Liver (tissue), 9 donors: Measurements from ENCODE around the gene OPTN. TPM values are rescaled to one million over a fixed set of nuclear protein-coding genes. Genes with fewer than 3 reads are reported as not detected.

Source experiments
- DNase-seq: peaks from one replicate; pipeline ENCODE4 v3.0.0-alpha.2; 2017; ENCODE audit warnings: low spot score
- H3K27ac ChIP-seq, 2 donors: one replicate each; pipeline ENCODE4 v1.7.0; 2013; ENCODE audit warnings: inconsistent platforms in 2 of 2, low read length in 2 of 2, control low read depth in 1 of 2, low read depth in 1 of 2, mild to moderate bottlenecking in 1 of 2
- H3K27me3 ChIP-seq, 4 donors: one replicate each; pipeline versions ENCODE4 v1.6.1 to v1.7.0; 2013; ENCODE audit warnings: low read length in 3 of 4, inconsistent platforms in 1 of 4, mild to moderate bottlenecking in 1 of 4, moderate library complexity in 1 of 4; ENCODE audit not compliant: control insufficient read depth in 4 of 4, insufficient read depth in 4 of 4
- H3K36me3 ChIP-seq, 4 donors: one replicate each; pipeline versions ENCODE4 v1.6.1 to v1.7.0; 2013; ENCODE audit warnings: low read length in 3 of 4, mild to moderate bottlenecking in 3 of 4, low read depth in 1 of 4, moderate library complexity in 1 of 4; ENCODE audit not compliant: control insufficient read depth in 4 of 4, insufficient read depth in 3 of 4
- H3K4me1 ChIP-seq, 4 donors: one replicate each; pipeline versions ENCODE4 v1.6.1 to v1.7.0; 2013; ENCODE audit warnings: low read length in 3 of 4, mild to moderate bottlenecking in 3 of 4, moderate library complexity in 1 of 4; ENCODE audit not compliant: control insufficient read depth in 4 of 4, insufficient read depth in 4 of 4
- H3K4me3 ChIP-seq, 3 donors: one replicate each; pipeline versions ENCODE4 v1.6.1 to v1.7.0; 2013; ENCODE audit warnings: low read length in 3 of 3, control low read depth in 1 of 3, low read depth in 1 of 3, mild to moderate bottlenecking in 1 of 3
- H3K9ac ChIP-seq, 2 donors: one replicate each; pipeline ENCODE4 v1.7.0; 2013; ENCODE audit warnings: low read length in 2 of 2, mild to moderate bottlenecking in 2 of 2, moderate library complexity in 2 of 2, control low read depth in 1 of 2, low read depth in 1 of 2
- H3K9me3 ChIP-seq, 4 donors: one replicate each; pipeline versions ENCODE4 v1.6.1 to v1.7.0; 2013; ENCODE audit warnings: low read length in 3 of 4; ENCODE audit not compliant: control insufficient read depth in 4 of 4
- ATF3 ChIP-seq: IDR thresholded peaks from 2 replicates; pipeline ENCODE4 v1.6.1; 2016; ENCODE audit warnings: antibody characterized with exemption
- CTCF ChIP-seq: fragments of 150-350 bp; IDR thresholded peaks from 2 replicates; pipeline ENCODE4 v1.5.1; 2017; ENCODE audit warnings: improper control_type of control experiment, low read depth, low read length; ENCODE audit not compliant: missing input control
- EGR1 ChIP-seq, 2 donors: IDR thresholded peaks; 2 replicates each; pipeline ENCODE4 v1.6.1; 2016 to 2018; ENCODE audit warnings: antibody characterized with exemption in 2 of 2, low read depth in 2 of 2
- FOXA1 ChIP-seq: IDR thresholded peaks from 2 replicates; pipeline ENCODE4 v1.6.1; 2016; ENCODE audit warnings: antibody characterized with exemption
- HNF4G ChIP-seq: IDR thresholded peaks from 2 replicates; pipeline ENCODE4 v1.6.1; 2016; ENCODE audit warnings: antibody characterized with exemption
- JUND ChIP-seq, 2 donors: IDR thresholded peaks; 2 replicates each; pipeline ENCODE4 v1.6.1; 2016; ENCODE audit warnings: antibody characterized with exemption in 2 of 2
- MAX ChIP-seq: IDR thresholded peaks from 2 replicates; pipeline ENCODE4 v1.6.1; 2016; ENCODE audit warnings: antibody characterized with exemption
- NR2F2 ChIP-seq: IDR thresholded peaks from 2 replicates; pipeline ENCODE4 v1.6.1; 2016; ENCODE audit warnings: antibody characterized with exemption
- RAD21 ChIP-seq, 2 donors: IDR thresholded peaks; 2 replicates each; pipeline ENCODE4 v1.6.1; 2016; ENCODE audit warnings: antibody characterized with exemption in 2 of 2, mild to moderate bottlenecking in 2 of 2
- REST ChIP-seq: IDR thresholded peaks from 2 replicates; pipeline ENCODE4 v1.6.1; 2016; ENCODE audit warnings: antibody characterized with exemption, mild to moderate bottlenecking
- RXRA ChIP-seq, 2 donors: IDR thresholded peaks; 2 replicates each; pipeline ENCODE4 v1.6.1; 2017 to 2018; ENCODE audit warnings: antibody characterized with exemption in 2 of 2, mild to moderate bottlenecking in 1 of 2
- SP1 ChIP-seq: IDR thresholded peaks from 2 replicates; pipeline ENCODE4 v1.6.1; 2018; ENCODE audit warnings: antibody characterized with exemption, mild to moderate bottlenecking
- TAF1 ChIP-seq: conservative IDR thresholded peaks from 2 replicates; pipeline ENCODE4 v1.6.1; 2016; ENCODE audit warnings: antibody characterized with exemption, mild to moderate bottlenecking
- YY1 ChIP-seq: IDR thresholded peaks from 2 replicates; pipeline ENCODE4 v1.6.1; 2016; ENCODE audit warnings: antibody characterized with exemption, mild to moderate bottlenecking
- ZBTB33 ChIP-seq: IDR thresholded peaks from 2 replicates; pipeline ENCODE4 v1.6.1; 2016; ENCODE audit warnings: antibody characterized with exemption
- WGBS: extraction: QIAGEN DNeasy Blood & Tissue Kit; methylation state at CpG from one replicate; pipeline ENCODE4 v1.1.7; 2013; 5-methylcytosine and 5-hydroxymethylcytosine counted together
- polyA plus RNA-seq, 2 donors: library from polyadenylated mRNA; stranded (reverse) in 1 of 2; unstranded in 1 of 2; fragments of 200-250 nt in 1 of 2; fragments of >200 nt in 1 of 2; fragmentation: Nextera tagmentation in 1 of 2; extraction: Ambion mirVana in 1 of 2; gene quantifications; one replicate each; pipeline versions ENCODE4 v1.2.1 to v1.2.3, GENCODE V29; 2013 to 2015
- total RNA-seq, 2 donors: library from RNA; depleted of rRNA; stranded (reverse); fragments of >200 nt; gene quantifications; one replicate each; pipeline ENCODE4 v1.2.3, GENCODE V29; 2014
- donor health status: healthy.
- donor health status: healthy.
- donor health status: healthy.
- donor health status: healthy.
- donor health status: healthy.

Gene OPTN
- total and polyA plus RNA-seq, 4 donors: 21.5 to 42.0 (median 34.2) TPM

- WGBS: 86% methylated on average over 7 of the region's 7 CpGs
- Histone ChIP-seq H3K4me3 (no peak overlapping the region), H3K27me3 (no peaks in the 10 kb centered on the region), H3K36me3 (no peaks in the 10 kb centered on the region), H3K9me3 (no peaks in the 10 kb centered on the region), H3K4me1 (no peaks in the 10 kb centered on the region), H3K9ac (no peak overlapping the region), H3K27ac (no peak overlapping the region)
- TF ChIP-seq HNF4G (no peak), REST (no peak), CTCF (peak; percentile 38), FOXA1 (no peak), TAF1 (no peak), RAD21 (IDR thresholded peaks at IDR 0.05) (peak; percentile 72 to 78)
- no peak for DNase-seq
Observed at GRCh38 chr10:13056456-13057077, 43.4 kb upstream of the OPTN start.

- Histone ChIP-seq H3K27ac (no peak overlapping the region), H3K9ac (no peak overlapping the region), H3K4me3 (no peak overlapping the region), H3K36me3 (no peaks in the 10 kb centered on the region), H3K4me1 (no peaks in the 10 kb centered on the region), H3K27me3 (no peaks in the 10 kb centered on the region), H3K9me3 (no peaks in the 10 kb centered on the region)
- DNase-seq: no peak
- 86% methylated on average over 5 of the region's 5 CpGs for WGBS
- no peak for TF ChIP-seq RXRA (IDR thresholded peaks at IDR 0.05)
- TF ChIP-seq NR2F2: no peak
- no peak for TF ChIP-seq SP1
- TF ChIP-seq JUND (IDR thresholded peaks at IDR 0.05): no peak
- no peak for TF ChIP-seq YY1
- TF ChIP-seq MAX: no peak
- TF ChIP-seq ATF3: no peak
- no peak for TF ChIP-seq EGR1 (IDR thresholded peaks at IDR 0.05; ENCODE audit: low read depth in 2 of 2)
- no peak for TF ChIP-seq ZBTB33
- no peak for TF ChIP-seq CTCF
- no peak for TF ChIP-seq TAF1
Observed at GRCh38 chr10:13062803-13063202, 37.2 kb upstream of the OPTN start.
